ENCODE results near the gene YPEL2. TPM values are rescaled to one million over a fixed set of nuclear protein-coding genes. Genes with fewer than 3 reads are reported as not detected.

YPEL2 gene
- total and polyA plus RNA-seq, 2 donors (not counting 3 experiments of a cell fraction or from before 2014, with no cell fraction given): 36.5 to 66.8 TPM

DNA sequence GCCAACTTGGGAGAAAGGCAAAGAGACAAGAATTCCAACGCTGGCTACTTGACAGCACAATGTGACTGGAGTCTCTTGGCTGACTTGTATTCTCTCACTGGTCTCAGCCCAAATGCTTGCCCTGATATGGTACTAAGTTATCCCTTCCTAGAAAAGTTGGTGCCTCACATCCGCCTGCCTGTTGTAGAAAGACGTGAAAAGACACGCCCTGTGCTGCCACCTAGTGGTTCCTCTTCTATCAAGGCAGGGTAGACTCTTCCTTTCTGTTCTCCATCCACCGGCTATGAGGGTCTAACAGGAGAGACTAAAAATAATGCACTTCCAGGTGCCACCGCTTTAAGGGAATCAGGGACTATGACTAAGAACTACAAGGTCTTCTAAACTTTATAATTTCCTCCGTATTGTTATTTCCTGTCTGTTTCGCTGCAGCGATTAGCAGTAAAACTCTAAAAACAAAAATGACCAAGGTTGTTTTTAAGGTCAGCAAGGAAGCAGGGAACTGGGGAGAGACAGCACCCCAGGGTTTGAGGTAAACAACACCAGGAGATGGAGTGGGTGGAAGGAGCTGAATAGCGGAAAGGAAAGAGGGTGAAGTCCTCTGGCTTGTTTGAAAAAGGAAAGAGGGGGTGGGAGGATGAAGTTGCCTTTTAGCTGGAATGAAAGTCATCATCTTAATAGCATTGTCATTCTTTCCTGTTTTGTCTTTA, 109.5 kb downstream of the YPEL2 start:
- H3K27ac ChIP-seq (ENCODE audit: insufficient read depth, low read depth, low read length): peak overlapping the region; percentile 93
- peaks cover 51% of the 10 kb centered on the region for H3K4me1 ChIP-seq (ENCODE audit: control insufficient read depth, extremely low read depth, insufficient read depth, low read length)
- peak; percentile 99 for FAIRE-seq
- intact Hi-C loops (cut with micrococcal nuclease): loop anchor here (1.0 to 10.0 kb wide), 11 partner anchors 14 to 221 kb away; partner anchors contain the start of genes CLTC, DHX40 and GDPD1
- H3K4me3 ChIP-seq (replicated peaks in 1 of 3; ENCODE audit: insufficient read depth in 1 of 3, low read depth in 1 of 3, low read length in 3 of 3): peak overlapping the region in 1 of 3 experiments; percentile 4
- DNase-seq (ENCODE audit: low read depth, low spot score): peak; percentile 98
- TF ChIP-seq JUN (IDR thresholded peaks at IDR 0.05; ENCODE audit: borderline replicate concordance, insufficient read depth, insufficient read length, low read depth) (peak; percentile 48), GATA2 (IDR thresholded peaks at IDR 0.05; ENCODE audit: insufficient read depth, insufficient read length, low read depth, low read length) (peak; percentile 5), EZH2 (IDR thresholded peaks at IDR 0.05; ENCODE audit: borderline replicate concordance, low read depth, low read length, severe bottlenecking) (no peak), FOS (IDR thresholded peaks at IDR 0.05; ENCODE audit: borderline replicate concordance, insufficient read depth, low read length) (peak; percentile 20)
- TF ChIP-seq, protein P1, sequence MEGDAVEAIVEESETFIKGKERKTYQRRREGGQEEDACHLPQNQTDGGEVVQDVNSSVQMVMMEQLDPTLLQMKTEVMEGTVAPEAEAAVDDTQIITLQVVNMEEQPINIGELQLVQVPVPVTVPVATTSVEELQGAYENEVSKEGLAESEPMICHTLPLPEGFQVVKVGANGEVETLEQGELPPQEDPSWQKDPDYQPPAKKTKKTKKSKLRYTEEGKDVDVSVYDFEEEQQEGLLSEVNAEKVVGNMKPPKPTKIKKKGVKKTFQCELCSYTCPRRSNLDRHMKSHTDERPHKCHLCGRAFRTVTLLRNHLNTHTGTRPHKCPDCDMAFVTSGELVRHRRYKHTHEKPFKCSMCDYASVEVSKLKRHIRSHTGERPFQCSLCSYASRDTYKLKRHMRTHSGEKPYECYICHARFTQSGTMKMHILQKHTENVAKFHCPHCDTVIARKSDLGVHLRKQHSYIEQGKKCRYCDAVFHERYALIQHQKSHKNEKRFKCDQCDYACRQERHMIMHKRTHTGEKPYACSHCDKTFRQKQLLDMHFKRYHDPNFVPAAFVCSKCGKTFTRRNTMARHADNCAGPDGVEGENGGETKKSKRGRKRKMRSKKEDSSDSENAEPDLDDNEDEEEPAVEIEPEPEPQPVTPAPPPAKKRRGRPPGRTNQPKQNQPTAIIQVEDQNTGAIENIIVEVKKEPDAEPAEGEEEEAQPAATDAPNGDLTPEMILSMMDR (IDR thresholded peaks at IDR 0.05; ENCODE audit: extremely low read depth in 1 of 2, insufficient read depth in 1 of 2, low read depth in 1 of 2, low read length in 2 of 2): peak; percentile 78 to 85
- BruUV-seq (replicated peaks): no TSS peak
- H3K79me2 ChIP-seq (ENCODE audit: control insufficient read depth, insufficient read depth, low read length): no peaks in the 10 kb centered on the region
- no peaks in the 10 kb centered on the region for H3K9me1 ChIP-seq (replicated peaks; ENCODE audit: control insufficient read depth, extremely low read depth, insufficient read depth, low read length)
- ChIA-PET CTCF (interaction anchor here (0.6 to 10.1 kb wide), 37 partner anchors 9 to 473 kb away, joined by 3 to 147 read pairs (median 5); partner anchors contain the start of gene GDPD1), POLR2A (interaction anchor here (0.6 to 1.0 kb wide), 2 partner anchors 17 to 111 kb away, joined by 3 to 5 read pairs; no protein-coding TSS in a partner anchor)
- no peaks in the 10 kb centered on the region for H3K9me3 ChIP-seq (replicated peaks; ENCODE audit: control insufficient read depth, insufficient read depth, low read length)
- H3K4me2 ChIP-seq (ENCODE audit: insufficient read depth, low read length): peak overlapping the region; percentile 13
- peak overlapping the region; percentile 58 for H3K9ac ChIP-seq (replicated peaks; ENCODE audit: extremely low read depth, insufficient read depth, low read length)
- no peaks in the 10 kb centered on the region for H3K36me3 ChIP-seq (ENCODE audit: control insufficient read depth in 2 of 2, extremely low read depth in 1 of 2, insufficient read depth in 2 of 2, low read length in 2 of 2)
- no peaks in the 10 kb centered on the region for H4K20me1 ChIP-seq (replicated peaks; ENCODE audit: control insufficient read depth, extremely low read depth, insufficient read depth, low read length)
- H2AFZ ChIP-seq (ENCODE audit: low read depth, low read length): peak overlapping the region; percentile 26
- H3K27me3 ChIP-seq (ENCODE audit: control insufficient read depth in 2 of 2, insufficient read depth in 2 of 2, low read length in 2 of 2): no peaks in the 10 kb centered on the region
- dilution Hi-C loops (cut with MboI; ENCODE audit: extremely low pct_ligation_motif_present, low sequenced_read_pairs): loop anchor here (25.0 kb wide), 1 partner anchor 104 kb away; the partner anchor contains the start of gene YPEL2
